Activated T-cell treated with anti-CD3 and anti-CD28 coated beads for 24 hours (primary cell): ENCODE measurements around the gene SLC16A8.

Source experiments
- DNase-seq: peaks from one replicate; pipeline ENCODE4 v3.0.0-alpha.2; 2020; ENCODE audit warnings: low read depth

SLC16A8 gene

DNA sequence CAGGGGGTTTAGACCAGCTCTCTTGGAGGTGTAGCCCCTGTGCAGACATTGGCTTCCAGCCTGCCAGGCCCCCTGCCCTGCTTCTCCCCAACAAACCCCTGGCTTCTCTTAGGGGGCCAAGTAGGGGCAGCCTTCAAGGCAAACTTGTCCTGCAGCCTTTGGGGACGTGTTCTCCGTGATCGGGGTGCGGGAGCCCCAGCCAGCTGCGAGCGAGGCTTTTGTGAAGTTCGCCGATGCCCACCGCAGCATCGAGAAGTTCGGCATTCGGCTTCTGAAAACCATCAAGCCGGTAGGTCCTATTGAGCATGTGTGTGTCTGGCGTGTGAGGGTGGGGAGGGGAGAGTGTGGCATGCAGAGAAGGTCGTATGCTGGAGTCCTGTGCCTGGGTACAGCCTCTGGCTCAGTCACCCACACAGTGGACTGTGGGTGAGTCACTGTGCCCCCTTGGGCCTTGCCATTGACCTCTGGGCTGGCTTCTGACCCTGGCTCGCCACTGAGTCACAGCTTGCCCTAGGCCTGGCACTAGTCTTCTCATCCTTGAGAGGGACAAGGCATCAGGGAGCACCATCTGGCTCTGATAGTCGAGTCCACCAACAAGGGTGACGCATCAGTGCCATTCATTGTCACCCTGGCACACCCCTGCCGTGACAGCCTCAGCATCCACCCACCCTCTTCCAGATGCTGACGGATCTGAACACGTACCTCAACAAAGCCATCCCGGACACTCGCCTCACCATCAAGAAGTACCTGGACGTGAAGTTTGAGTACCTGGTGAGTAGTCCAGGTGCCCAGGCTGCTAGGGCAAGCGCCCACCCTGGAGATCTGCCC lies 11.4 kb downstream of the SLC16A8 start:
- DNase-seq: no peak

DNA sequence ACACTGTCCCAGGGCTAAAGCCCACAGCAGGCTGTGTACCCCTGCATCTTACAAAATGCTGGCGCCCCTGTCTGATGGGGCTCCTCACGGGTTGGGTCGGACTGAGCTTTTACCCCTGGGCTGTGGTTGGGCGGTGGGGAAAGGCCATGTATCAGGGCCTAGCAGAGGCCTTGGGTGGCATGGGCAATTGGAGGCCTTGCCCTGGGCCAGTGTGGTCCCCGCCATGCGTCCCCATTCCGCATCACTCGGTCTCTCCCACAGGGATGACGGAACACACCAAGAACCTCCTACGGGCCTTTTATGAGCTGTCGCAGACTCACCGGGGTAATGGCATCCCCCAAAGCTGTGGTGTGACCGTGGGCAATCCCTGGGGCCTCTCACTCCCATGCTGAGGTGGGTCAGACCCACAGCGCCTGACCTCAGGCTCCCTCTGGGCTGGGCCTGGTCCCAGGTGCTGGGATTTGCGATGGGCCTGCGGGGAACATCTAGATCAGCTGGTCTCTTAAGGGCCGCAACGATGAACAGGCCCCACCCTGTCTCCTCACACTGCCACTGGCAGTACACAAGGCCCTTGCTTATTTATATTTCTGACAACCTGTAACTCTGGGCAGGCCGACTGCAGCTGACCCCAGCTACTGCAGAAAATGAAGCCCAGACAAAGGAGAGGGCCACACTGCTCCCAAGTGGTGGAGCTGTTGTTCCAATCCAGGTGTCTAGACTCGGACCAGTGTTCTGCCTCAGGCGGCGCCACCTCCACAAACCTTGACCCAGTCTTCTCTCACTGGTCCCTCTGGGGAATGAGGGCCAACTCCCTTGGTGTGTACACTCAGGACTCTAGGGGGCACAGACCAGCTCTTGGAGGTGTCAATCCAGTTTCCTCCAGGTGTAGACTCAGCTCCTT lies 12.3 kb downstream of the SLC16A8 start:
- no peak for DNase-seq

DNA sequence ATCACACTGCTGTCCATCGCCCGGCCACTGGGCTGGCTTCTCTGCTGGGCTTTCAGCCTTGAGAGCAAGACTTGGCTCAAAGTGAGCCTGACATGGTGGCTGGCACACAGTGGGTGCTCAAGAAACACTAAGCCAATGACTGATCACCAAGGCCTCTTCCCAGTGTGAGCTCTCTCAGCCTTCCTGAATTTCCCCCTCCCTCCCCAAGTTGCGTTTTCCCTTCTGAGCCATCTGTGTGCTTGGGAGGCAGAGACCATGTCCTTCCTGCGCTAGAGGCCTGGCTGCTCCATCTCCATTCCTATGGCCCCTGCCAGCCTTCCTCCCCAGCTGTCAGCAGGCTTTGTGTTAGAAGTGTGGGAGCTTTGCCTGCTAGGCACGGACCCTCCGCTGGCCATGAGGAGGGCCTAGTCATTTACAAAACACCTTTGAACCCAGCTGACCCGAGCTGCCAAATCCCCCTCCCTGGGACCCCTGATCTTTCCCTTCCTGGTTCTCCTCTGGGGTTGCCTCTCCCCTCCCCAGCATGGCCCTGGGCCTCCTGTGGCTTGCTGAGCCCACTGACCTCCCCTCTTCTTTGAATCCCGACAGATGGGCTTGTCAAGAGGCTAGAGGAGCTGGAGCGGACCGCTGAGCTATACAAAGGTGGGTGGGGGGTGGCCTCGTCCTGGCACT lies 13.6 kb downstream of the SLC16A8 start:
- DNase-seq: no peak

DNA sequence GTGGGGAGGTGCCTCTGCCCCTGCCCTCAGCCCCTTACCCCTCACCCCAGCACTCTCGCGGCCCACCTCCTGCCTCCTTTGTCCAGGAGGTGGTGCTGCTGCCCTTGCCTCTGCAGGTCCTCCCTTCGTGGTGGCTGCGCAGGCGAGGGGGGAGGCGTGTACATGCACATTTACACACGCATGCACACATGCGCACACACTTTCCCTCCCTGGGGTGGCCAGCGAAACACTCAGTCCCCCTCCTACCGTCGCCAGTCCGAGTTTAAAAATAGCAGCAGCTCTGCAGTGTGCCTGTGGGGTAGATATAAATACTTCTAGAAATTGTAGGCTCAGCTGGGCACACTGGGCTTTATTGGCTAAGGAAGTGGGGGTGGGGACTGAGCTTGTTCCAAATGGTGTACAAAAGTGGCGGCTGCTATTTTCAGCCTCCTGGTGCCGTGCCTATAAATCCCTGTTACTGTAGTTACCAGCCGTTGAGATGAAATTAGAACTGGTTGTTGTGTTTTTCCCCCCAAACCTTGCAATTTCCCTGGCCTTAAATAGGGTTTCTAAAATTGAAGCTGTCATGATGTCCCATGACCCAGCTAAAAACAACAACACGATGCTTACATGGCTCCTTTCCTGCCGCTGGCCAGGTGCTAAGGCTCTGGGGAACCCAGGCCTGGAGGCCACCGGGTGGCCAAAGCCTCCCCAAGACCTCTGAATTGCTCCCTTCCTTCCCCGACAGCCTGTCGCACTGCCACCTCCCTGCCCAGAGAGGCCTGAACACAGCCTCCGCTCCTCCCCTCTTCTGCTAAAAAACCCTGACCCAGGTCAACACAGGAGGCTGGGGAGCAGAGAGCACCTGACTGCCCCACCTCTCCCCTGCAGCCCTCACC lies 14.4 kb downstream of the SLC16A8 start:
- no peak for DNase-seq

DNA sequence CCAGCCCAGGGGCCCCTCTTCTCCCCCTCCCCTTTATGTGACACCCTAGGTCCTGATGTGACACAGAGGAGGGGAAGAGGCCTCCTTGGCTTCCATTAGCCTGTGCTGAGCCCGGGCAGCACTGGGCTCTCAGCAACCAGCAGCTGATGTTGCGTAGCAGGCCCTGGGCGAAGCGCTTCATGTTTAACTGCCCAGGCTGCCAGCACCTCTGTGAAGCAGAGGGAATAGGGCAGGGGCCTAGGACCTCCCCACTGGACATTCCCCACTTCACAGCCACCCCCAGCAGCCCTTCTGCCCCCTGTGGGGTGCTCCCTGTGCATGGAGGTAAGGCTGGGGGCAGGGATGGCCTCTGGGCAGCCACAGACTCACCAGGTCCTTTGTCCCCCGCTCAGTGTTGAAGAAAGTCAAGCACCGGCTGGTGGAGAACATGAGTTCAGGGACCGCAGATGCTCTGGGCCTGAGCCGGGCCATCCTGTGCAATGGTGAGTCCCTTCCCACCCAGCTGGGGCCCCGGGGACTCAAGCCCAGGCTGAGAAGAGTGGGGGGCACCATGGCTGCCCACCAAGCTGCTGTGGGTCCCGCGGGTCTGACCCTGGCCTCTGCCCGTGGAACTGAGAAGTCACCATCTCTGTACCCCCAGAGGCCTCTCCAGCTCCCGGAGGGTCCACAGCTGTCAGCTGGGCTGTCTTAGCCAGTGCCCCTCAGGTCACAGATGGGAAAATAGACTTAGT lies 15.2 kb downstream of the SLC16A8 start:
- DNase-seq: no peak

DNA sequence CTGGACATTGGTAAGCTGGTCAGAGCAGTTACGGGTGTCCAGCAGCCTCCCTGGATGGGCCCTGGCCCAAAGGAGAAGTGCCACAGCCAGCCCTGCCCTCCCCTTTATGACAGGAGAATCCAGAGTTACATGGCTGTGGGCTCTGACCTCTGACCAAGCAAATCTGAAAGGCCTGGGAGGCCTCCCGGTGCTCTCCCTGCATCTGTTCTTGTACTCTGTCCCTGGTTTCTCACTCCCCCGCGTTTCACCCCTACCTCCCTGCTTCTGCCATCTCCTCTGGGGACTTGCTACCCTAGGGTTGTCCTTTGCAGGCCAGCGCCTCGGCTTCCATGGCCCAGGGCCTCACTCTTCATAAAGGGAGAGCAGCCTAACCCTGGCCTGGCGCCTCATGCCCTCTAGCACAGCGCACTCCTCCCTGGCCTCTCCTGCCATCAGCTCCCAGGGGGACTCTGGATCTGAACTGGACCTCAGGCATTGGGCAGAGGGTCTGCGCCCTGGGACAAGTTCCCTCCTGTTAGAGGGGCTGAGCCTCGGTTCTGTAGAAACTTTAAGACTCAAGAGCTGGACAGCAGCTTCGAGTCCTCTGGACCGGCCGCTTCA lies 16.1 kb downstream of the SLC16A8 start:
- DNase-seq: no peak

DNA sequence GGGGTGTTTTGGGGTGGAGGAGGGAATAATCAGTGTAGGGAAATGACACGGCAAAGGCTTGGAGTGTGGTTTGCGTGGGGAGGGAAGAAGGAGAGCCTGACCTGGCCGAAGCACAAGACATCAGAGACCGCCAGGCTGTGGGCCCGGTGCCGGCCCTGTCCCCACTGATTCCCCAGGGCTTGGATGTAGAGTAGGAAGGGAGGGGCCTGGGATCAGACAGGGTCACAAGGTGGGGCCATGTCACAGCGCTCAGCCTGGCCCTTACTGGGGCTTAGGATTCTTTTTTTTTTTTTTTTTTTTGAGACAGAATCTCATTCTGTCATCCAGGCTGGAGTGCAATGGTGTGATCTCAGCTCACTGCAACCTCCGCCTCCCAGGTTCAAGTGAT lies 17.0 kb downstream of the SLC16A8 start:
- no peak for DNase-seq

DNA sequence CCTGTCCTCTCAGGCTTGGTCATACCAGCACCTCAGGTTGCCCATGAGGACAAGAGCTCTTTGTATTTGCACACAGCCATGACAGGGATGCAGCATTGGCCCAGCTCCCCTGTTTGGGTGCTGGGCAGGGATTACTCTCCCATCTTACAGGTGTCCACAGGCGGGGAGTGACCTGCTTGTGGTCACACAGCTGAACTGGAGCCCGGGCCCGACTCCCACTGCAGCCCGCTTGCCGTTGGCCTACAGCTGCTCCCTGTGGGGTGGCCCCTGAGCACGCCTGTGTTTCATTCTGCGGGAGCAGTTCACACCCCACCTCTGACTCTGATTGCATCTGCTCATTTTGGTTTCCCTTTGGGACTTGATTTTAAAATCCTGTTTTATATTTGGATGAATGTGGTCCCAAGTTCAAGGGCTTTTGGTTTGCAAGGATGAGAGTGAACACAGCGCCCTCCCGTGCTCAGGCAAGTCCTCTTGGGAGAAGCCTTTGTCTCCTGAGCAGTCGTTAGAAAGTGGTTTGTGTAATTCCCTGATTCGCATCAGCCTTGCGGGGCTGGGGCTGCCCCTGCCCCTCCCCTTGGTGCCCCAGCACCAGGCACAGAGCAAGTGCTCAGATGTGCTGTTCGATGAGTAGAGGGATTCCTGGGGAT lies 17.5 kb downstream of the SLC16A8 start:
- no peak for DNase-seq

DNA sequence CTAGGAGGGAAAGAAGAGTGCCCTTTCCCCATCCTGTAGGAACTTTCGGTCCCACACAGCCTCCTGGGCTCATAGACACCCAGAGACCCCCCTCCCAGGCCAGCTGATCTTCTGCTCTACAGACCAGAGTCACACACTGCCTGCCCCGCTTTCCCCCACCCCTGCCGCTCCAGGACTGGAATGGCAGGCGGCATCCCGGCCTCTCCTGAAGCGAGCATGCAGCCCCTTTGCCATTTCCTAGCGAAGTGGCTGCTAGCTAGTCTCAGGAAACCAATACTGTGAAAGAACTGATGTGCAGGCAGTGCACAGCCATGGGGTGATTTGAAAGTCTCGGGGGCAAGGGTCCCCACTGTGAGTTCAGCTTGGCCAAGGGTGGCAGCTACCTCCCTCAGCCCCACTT lies 18.4 kb downstream of the SLC16A8 start:
- DNase-seq: no peak

DNA sequence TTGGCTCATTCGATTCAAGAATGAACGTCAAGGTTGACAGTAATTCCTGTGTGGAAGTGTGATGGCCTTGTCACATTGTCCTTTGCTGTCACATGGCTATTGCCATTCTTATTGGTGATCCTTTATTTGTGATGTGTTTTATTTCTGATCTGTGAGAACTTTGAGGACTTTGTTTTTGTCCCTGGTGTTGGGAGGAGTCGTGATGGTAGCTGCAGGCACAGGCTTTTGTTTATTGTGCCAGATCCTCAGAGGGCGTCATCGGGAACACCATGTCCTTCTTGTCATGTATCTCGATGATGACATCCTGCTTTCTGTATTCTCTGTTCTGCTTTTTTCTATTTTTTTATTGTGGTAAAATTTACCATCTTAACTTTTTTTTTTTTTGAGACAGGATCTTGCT lies 21.2 kb downstream of the SLC16A8 start:
- no peak for DNase-seq

DNA sequence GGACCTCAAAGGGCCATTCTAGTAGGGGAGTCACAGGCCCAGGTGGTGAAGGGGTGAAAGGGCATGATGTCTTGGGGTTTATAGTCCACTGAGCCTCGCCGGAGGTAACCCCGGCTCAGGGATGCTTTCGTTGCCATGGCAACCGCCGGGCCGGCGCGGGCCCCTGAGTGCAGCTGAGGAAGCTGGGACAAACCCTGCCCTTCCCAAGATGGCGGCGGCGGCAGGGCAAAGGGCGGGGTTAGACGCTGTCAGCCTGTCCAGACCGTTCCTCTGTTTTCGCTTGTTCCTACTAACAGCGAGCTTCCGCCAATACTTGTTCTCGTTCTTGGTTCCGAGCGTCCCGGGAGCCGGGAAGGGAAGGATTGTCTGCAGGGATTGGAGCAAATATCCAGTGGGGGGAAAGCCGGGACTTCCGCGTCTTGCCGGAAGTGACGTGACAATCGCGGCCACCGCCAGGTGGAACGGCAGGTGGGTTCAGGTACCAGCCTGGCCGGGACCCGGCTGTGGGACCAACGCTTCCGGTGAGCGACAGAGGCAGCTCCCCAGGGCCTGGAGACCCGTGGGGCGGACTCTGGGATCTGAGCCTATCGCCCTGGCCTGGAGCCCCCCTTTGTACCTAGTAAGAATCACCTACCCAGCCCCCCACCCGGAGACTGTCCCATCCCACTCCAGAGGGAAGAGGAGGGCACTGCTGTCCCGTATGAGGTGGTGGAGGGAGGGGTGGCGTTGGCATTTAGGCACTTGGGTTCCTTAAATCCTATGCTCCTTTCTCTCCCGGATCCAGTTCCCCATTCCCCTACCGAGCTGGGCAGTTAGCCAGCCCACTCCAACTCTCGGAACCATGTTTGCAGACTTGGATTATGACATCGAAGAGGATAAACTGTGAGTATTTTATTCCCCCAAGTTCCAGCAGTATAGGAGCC lies 26.8 kb downstream of the SLC16A8 start, which contains the start of gene PICK1:
PICK1 (plus strand) TSS at position 436 of the 923 bp plus-strand sequence; CDS start at position 842, 406 bp downstream.
- peak; percentile 71 for DNase-seq

DNA sequence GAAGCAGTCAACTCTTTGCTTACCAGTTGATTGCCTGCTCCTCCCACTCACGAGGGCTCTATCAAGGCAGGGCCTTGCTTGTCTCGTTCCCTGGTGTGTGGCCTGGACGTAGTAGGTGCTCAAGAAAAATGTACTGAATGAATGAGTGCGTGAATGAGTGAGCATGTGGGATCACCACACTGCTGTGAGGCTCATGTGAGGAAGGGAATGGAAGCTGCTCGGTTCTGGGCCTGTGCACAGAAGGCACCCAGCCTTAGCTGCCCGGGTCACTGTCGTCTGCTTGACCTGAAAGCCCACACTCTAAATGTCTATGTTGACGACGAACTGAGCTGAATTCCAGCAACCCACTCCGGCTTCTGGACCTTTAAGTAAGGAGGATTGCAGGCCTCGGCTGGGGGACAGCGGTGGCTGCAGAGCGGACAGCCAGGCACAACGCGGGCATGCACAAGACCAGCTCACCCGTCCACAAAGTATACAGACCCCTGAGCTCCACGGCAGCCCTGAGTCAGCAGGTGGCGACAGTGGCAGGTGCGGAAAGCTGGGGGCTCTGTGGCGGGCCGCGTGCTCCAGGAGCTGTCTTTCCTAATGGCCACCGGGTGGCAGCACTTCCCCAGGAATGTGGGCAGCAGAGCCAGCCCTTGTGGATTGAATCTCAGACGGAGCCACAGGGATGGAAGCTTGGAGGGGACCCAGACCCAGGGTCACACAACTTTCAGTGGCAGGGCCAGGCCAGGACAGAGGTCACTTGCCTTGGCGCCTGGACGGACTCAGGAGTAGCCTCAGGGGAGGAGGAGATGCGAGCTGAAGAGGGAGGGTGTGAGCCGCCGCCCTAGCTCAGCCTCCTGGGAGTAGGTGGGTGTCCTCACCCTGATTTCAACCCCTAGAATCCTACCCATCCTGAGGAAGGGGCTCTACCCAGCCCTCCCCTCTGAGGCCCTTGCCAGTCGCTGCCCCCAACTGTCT lies 31.8 kb downstream of the SLC16A8 start:
- peak; percentile 65 for DNase-seq

DNA sequence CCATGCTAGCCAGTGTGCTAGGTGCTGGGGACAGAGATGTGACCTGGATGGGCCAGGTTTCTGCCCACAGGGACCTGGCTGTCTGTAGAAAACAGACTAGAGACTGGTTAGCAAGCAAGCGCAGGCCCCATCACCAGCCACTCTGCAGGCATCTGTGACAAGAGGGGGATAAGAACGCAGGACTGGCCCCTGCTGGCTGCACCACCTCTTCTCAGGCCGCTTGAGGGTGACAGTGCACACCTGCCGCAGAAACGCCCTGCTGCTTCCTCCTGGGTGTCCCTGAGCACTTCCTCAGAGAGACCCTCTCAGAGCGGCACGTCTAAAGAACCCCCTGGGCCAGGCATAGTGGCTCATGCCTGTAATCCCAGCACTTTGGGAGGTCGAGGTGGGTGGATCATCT lies 32.7 kb downstream of the SLC16A8 start:
- DNase-seq: no peak

DNA sequence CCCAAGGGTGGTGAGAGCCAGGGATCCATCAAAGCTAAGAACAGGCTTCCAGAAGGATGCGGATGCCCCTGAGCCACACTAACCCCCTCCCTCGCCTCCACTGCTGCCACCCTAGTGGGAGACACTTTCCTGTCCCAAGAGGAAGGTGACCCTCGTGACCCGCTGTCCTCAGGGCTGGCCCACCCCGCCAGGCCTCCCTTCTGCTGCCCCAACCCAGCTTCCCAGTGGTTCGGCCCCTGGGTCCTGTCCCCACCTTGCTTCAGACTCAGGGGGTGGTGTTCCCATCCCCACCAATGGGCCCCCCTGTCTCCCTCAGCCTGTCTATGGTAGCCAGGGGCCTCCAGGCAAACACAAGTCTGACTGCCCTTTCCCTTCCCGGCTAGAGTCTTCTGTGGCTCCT lies 33.3 kb downstream of the SLC16A8 start:
- DNase-seq: no peak

DNA sequence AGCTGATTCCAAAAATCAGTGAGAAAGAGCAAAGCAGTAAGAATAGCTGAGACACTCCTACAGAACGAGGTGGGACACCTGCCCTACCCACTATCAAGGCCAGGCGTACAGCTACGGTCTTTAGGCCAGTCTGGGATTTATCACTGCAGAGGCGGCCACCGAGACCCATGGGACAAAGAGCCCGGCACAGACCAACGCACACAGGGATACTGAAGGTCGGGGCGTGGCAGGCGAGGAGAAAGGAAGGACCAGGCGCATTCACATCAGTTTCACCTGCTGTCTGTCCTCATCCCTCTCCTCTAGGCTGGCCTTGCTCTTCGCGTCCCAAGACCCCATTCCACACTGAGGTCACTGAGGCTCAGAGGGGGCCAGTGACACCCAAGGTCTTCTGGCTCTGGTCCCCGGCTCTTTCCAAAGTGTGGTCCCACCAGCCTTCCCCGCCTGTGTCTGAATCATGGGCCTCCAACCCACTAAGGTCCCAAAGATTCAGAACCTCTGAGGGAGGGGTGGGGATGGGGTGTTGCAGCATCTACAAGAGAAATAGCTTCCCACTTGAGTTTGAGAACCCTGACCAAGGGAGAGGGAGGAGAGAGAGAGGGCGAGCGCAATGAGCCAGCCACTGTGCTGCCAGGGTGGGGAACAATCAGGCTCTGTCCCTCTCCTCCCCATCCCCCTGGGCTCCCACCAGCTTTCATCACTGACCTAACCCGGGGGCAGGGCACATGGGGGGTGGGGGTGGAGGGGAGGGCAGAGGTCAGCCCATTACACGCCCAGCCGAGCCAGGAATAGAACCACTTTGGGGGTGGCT lies 34.0 kb downstream of the SLC16A8 start:
- no peak for DNase-seq

DNA sequence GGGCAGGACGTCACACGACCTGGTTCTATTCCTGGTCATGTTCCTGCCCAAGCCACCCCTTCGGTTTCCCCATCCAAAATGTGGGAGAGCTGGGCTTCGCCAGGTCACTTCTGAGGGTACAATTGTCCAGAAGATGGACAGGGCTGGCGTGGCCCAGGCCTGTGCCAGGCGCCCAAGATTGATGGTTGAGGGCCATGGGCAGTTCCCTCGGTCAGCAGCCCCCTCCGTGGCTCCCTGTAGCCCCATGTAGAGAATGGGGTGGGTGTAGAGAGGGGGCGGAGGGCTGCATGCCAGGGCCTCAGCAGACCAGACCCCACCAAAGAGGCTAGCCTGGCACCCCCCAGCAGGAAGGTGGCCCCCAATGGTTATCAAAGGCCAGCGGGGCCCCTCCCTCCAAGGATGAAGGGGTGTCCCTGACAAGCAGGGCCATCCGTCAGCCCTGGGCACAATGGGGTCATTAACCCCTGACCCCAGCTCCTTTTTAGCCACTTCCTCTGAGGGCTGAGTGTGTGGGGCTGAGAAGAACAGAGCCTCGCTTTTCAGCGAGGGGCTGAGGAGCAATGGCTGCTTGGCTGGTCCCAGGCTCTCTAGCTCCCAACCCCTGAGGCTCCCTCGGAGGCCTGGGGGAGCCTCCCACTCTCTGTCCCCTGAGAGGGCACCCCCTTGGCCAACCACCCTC lies 37.8 kb downstream of the SLC16A8 start:
- no peak for DNase-seq
